ENCODE results near the gene PRKAG2. TPM values are rescaled to one million over a fixed set of nuclear protein-coding genes. Genes with fewer than 3 reads are reported as not detected.

Gene PRKAG2
- total and polyA plus RNA-seq, 2 experiments from 2014 or later, result 9.1 to 14.9 TPM

GRCh38 chr7:151714201-151714600 lies 162.7 kb downstream of the PRKAG2 start:
- ATAC-seq, result no peak
- H3K4me1 Mint-ChIP-seq, result no peaks in the 10 kb centered on the region; the same call in 2 of the 3 replicates
- H3K36me3 ChIP-seq (ENCODE audit: insufficient read depth), result no peaks in the 10 kb centered on the region
- H3K27ac Mint-ChIP-seq, result no peak overlapping the region
- H3K36me3 Mint-ChIP-seq (ENCODE audit: low read depth), result no peaks in the 10 kb centered on the region
- TF ChIP-seq EZH2phosphoT487 (IDR thresholded peaks at IDR 0.05; ENCODE audit: unreplicated experiment), result no peak
- no peak for TF ChIP-seq ZNF462 (CRISPR knock-in tag; IDR thresholded peaks at IDR 0.05)
- no peak for TF ChIP-seq JUNB (IDR thresholded peaks at IDR 0.05; ENCODE audit: unreplicated experiment)
- no peak for TF ChIP-seq EZH2 (IDR thresholded peaks at IDR 0.05; ENCODE audit: low read depth, unreplicated experiment)
- TF ChIP-seq CREB1 (CRISPR knock-in tag; IDR thresholded peaks at IDR 0.05; ENCODE audit: low read depth), result no peak
- TF ChIP-seq ZNF114 (CRISPR knock-in tag; IDR thresholded peaks at IDR 0.05), result no peak
- TF ChIP-seq NANOG (IDR thresholded peaks at IDR 0.05; ENCODE audit: borderline replicate concordance), result no peak
- TF ChIP-seq REST (IDR thresholded peaks at IDR 0.05; ENCODE audit: unreplicated experiment), result no peak
- no peak for TF ChIP-seq POLR2AphosphoS5 (IDR thresholded peaks at IDR 0.05; ENCODE audit: low read depth)
- no peak for TF ChIP-seq ETS1 (IDR thresholded peaks at IDR 0.05)
- no peak for TF ChIP-seq ZNF331 (CRISPR knock-in tag; IDR thresholded peaks at IDR 0.05; ENCODE audit: low read depth)
- no peak for TF ChIP-seq STAT1 (IDR thresholded peaks at IDR 0.05; ENCODE audit: unreplicated experiment)
- no peak for TF ChIP-seq CTCF (conservative IDR thresholded peaks at IDR 0.05; ENCODE audit: low read depth in 2 of 2)
- no peaks in the 10 kb centered on the region for H3K4me1 ChIP-seq (ENCODE audit: insufficient read depth)
- no peaks in the 10 kb centered on the region for H4K20me1 ChIP-seq (replicated peaks; ENCODE audit: insufficient read depth)
- H3K4me3 ChIP-seq, result no peak overlapping the region
- DNase-seq (ENCODE audit: low spot score), result no peak
- no peak overlapping the region for H3K4me3 Mint-ChIP-seq
- peaks cover 14% of the 10 kb centered on the region for H3K27me3 Mint-ChIP-seq (ENCODE audit: insufficient read depth, low read depth, poor library complexity)
- H3K27me3 ChIP-seq (ENCODE audit: insufficient read depth), result no peaks in the 10 kb centered on the region
- H3K9me2 ChIP-seq (ENCODE audit: insufficient read depth), result no peaks in the 10 kb centered on the region
- H3K9me3 Mint-ChIP-seq, result no peaks in the 10 kb centered on the region; the same call in 2 of the 3 replicates
- H3F3A ChIP-seq (replicated peaks; ENCODE audit: low read depth), result no peaks in the 10 kb centered on the region
- H3K79me2 ChIP-seq (replicated peaks; ENCODE audit: insufficient read depth), result no peaks in the 10 kb centered on the region
- no peak overlapping the region for H2AFZ ChIP-seq
- no peak overlapping the region for H3K27ac ChIP-seq (ENCODE audit: low read depth)
- H3K4me2 ChIP-seq, result no peak overlapping the region
